Omental fat pad (tissue), 4 donors: ENCODE measurements around the gene TTC23. TPM values are rescaled to one million over a fixed set of nuclear protein-coding genes. Genes with fewer than 3 reads are reported as not detected.
"Not testable (repeated sequence)": the region's sequence is repeated elsewhere in the genome, so short reads cannot be mapped to it uniquely, and the experiment has no call there.

Experiments used
- ATAC-seq: fragments of 150-250 bp; one replicate; pipeline ENCODE4 v1.9.1; 2016; ENCODE audit warnings: mild to moderate bottlenecking, moderate library complexity; ENCODE audit not compliant: low FRiP score
- DNase-seq: peaks from one replicate; pipeline ENCODE4 v3.0.0-alpha.2; 2019; ENCODE audit warnings: low spot score
- total RNA-seq, 4 donors: library from RNA; depleted of rRNA; stranded (reverse); fragments of >200 nt; gene quantifications; one replicate each; pipeline ENCODE4 v1.1.0, GENCODE V29; 2016
- TF ChIP-seq, protein P1 (sequence below), 3 donors: fragments of 450-650 bp; IDR thresholded peaks; one replicate each; pipeline ENCODE4 v1.5.1; 2016 to 2017; ENCODE audit warnings: antibody characterized with exemption in 3 of 3, mild to moderate bottlenecking in 3 of 3, moderate library complexity in 2 of 3

The TTC23 gene
- total RNA-seq, 4 donors from 2014 or later = 11.9 to 42.2 (median 19.9) TPM

DNA sequence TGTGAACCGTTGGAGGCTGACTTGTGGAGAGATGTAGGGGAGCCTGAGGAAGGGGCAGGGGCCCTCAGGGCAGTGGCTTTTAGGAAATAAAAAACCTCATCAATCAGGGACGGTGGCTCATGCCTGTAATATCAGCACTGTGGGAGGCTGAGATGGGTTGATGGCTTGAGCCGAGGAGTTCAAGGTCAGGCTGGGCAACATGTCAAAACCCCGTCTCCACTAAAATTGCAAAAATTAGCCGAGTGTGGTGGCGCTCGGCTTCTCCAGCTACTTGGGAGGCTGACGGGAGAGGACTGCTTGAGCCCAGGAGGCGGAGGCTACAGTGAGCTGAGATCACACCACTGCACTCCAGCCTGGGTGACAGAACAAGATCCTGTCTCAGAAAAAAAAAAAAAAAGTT is 7.6 kb downstream of the TTC23 start:
- no peak for ATAC-seq
- DNase-seq = no peak
- TF ChIP-seq, protein P1, sequence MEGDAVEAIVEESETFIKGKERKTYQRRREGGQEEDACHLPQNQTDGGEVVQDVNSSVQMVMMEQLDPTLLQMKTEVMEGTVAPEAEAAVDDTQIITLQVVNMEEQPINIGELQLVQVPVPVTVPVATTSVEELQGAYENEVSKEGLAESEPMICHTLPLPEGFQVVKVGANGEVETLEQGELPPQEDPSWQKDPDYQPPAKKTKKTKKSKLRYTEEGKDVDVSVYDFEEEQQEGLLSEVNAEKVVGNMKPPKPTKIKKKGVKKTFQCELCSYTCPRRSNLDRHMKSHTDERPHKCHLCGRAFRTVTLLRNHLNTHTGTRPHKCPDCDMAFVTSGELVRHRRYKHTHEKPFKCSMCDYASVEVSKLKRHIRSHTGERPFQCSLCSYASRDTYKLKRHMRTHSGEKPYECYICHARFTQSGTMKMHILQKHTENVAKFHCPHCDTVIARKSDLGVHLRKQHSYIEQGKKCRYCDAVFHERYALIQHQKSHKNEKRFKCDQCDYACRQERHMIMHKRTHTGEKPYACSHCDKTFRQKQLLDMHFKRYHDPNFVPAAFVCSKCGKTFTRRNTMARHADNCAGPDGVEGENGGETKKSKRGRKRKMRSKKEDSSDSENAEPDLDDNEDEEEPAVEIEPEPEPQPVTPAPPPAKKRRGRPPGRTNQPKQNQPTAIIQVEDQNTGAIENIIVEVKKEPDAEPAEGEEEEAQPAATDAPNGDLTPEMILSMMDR (IDR thresholded peaks at IDR 0.05) = no peak

DNA sequence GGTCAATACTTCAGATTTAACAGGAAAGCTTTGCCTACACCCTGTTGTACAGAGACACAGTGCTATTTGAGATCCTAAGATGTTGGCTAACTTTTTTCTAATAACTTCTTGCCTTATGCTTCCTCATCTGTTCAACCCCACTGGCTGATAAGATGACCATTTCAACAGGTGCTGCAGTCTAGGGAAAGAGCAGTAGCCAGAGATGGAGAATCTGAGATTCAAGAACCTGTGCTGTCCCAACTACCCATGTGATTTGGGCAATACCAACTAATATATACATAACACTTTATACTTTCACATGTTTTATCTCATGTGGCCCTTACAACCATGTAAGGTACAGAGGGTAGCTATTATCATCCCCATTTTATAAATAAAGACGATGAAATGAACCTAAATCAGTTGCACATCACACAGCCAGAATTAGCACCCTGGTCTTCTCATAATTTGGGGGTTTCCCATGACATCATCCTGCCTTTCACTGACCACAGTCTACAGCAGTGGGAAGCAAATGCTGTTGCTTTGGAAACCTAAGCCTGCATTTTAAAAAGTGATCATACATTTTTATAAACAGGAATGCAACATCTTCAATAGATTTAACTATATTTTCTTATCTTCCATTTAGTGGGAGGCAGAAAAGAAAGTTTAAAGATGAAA is 9.7 kb downstream of the TTC23 start:
- TF ChIP-seq, protein P1 (IDR thresholded peaks at IDR 0.05) = no peak
- no peak for ATAC-seq

DNA sequence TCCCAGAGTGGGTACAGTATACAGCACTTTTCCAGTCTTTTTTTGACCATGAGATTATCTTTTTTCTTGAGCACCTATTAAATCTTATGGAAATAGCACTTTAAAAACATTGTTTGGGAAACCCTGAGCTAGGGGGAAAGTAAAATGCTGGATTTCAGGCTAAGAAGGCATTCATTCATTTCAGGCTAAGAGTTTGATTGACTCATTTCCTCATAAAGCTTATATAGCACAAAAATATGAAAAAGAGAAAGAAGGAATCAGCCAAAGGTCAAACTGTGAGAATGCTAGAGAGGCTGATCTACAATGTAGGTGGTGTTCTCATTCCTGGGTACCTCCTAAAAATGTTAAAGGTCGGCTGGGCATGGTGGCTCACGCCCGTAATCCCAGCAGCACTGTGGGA is 10.5 kb downstream of the TTC23 start:
- TF ChIP-seq, protein P1 (IDR thresholded peaks at IDR 0.05) = no peak
- no peak for DNase-seq
- ATAC-seq = no peak

More for the DNA sequence above, 9.7 kb downstream of the TTC23 start:
- DNase-seq = no peak

DNA sequence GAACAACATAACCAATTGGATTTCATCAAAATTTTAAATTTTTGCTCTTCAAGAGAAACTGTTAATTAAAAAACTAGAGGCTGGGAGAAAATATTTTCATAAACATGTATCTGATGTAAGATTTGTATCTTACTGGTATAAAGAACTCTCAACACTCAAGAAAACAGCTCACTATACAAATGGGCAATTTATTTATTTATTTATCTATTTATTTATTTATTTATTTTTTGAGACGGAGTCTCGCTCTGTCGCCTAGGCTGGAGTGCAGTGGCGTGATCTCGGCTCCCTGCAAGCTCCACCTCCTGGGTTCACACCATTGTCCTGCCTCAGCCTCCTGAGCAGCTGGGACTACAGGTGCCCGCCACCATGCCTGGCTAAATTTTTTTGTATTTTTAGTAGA is 15.2 kb downstream of the TTC23 start:
- not testable (repeated sequence) for DNase-seq, ATAC-seq

DNA sequence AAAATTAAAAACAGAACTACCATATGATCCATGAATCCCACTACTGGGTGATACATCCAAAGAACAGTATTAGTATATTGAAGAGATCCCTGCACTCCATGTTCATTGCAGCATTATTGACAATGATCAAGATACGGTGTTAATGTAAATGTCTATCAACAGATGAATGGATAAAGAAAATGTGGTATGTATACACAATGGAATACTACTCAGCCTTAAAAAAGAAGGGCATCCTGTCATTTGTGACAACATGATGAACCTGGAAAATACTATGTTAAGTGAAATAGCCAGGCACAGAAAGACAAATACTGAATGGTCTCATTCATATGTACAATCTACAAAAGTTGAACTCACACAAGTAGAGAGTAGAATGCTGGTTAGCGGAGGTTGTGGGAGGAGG is 16.6 kb downstream of the TTC23 start:
- TF ChIP-seq, protein P1 (IDR thresholded peaks at IDR 0.05) = no peak
- no peak for DNase-seq

DNA sequence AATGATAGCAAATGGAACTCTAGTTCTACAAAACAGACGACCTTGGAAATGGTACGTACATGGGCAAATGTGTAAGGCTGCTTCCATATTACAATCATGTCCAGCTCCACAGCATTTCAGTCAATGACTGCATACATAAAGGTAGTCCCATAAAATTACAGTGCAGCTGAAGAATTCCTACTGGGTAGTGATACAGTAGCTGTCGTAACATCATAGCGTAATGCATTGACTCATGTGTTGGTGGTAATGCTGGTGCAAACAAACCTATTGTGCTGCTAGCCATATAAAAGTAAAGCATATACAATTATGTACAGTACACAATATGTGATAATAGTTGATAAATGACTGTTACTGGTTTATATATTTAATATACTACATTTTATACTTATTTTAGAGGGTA is 18.5 kb downstream of the TTC23 start:
- TF ChIP-seq, protein P1 (IDR thresholded peaks at IDR 0.05) = no peak
- DNase-seq = no peak
- no peak for ATAC-seq

More for the DNA sequence above, 16.6 kb downstream of the TTC23 start:
- ATAC-seq = no peak

DNA sequence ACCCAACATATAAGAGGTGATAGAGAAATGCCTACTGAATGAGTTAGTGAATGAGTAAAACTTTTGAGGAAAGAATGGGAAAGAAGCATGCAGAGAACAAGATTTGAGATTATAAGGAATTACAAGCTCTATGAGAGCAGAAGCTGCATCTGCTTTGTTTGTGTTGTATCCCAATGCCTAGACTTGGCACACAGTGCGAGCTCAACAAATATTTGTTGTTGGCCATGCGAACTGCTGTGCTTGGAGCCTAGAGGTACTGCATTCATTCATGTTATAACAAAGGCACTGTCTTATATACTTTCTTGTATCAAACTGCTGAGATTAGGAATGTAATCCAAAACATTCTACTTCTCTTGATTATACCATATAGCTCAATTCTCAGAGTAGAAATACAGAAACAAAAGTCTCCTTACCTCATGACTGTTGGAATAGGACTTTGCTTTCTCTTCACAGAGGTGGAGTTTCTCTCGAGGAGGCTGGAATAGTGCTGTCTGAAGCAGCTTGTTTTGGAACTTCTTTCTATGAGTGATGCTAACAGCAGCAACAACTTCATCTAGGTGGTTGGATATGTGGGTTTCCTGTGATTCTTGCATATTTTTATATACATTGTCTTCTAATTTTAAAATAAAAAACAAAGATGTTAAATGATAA is 21.1 kb downstream of the TTC23 start:
- ATAC-seq = no peak
- no peak for DNase-seq
- TF ChIP-seq, protein P1 (IDR thresholded peaks at IDR 0.05) = no peak
